ENCODE measurements around the gene PUSL1. TPM values are rescaled to one million over a fixed set of nuclear protein-coding genes. Genes with fewer than 3 reads are reported as not detected.

PUSL1 gene
- total and polyA plus RNA-seq, 2 of the 13 experiments (the other 11 are each of a cell fraction or from before 2014, with no cell fraction given) = 8.3 to 22.2 TPM

GRCh38 chr1:1358433-1359271, 50.3 kb downstream of the PUSL1 start, which contains the start of gene MXRA8 (continued):
- TF ChIP-seq ZNF253 (CRISPR knock-in tag; IDR thresholded peaks at IDR 0.05; ENCODE audit: borderline replicate concordance) (no peak), MBNL3 (CRISPR knock-in tag; conservative IDR thresholded peaks at IDR 0.05) (no peak), GZF1 (CRISPR knock-in tag; IDR thresholded peaks at IDR 0.05) (0 out of 2 replicates have a peak, but pooled peaks have one; percentile 54), ZNF230 (CRISPR knock-in tag; IDR thresholded peaks at IDR 0.05) (no peak), SP5 (CRISPR knock-in tag; IDR thresholded peaks at IDR 0.05; ENCODE audit: borderline replicate concordance, low read depth) (peak; percentile 50; the same call in 1 of the 2 replicates), GABPB1 (CRISPR knock-in tag; IDR thresholded peaks at IDR 0.05) (peak; percentile 72; the same call in 1 of the 2 replicates), ZFX (CRISPR knock-in tag; IDR thresholded peaks at IDR 0.05; ENCODE audit: low read depth) (peak; percentile 86), ZNF687 (CRISPR knock-in tag; IDR thresholded peaks at IDR 0.05) (peak; percentile 84), SP1 (IDR thresholded peaks at IDR 0.05) (no peak), SP1 (CRISPR knock-in tag; IDR thresholded peaks at IDR 0.05) (peak; percentile 51), MNT (IDR thresholded peaks at IDR 0.05) (no peak), RARA (CRISPR knock-in tag; IDR thresholded peaks at IDR 0.05) (peak; percentile 51; the same call in 1 of the 2 replicates), WIZ (CRISPR knock-in tag; IDR thresholded peaks at IDR 0.05) (no peak), ZNF337 (CRISPR knock-in tag; IDR thresholded peaks at IDR 0.05; ENCODE audit: borderline replicate concordance, low read depth) (0 out of 2 replicates have a peak, but pooled peaks have one; percentile 68), ZNF746 (CRISPR knock-in tag; IDR thresholded peaks at IDR 0.05) (0 out of 2 replicates have a peak, but pooled peaks have one; percentile 41), SAP130 (CRISPR knock-in tag; IDR thresholded peaks at IDR 0.05; ENCODE audit: low read depth) (peak; percentile 76), POGK (CRISPR knock-in tag; conservative IDR thresholded peaks at IDR 0.05) (0 out of 2 replicates have a peak, but pooled peaks have one; percentile 27), GATAD2A (CRISPR knock-in tag; IDR thresholded peaks at IDR 0.05) (peak; percentile 51), KLF6 (CRISPR knock-in tag; IDR thresholded peaks at IDR 0.05) (peak; percentile 20; the same call in 1 of the 2 replicates), ZBTB44 (CRISPR knock-in tag; IDR thresholded peaks at IDR 0.05) (no peak)

All from HepG2 (cell line).